G401.6 (cell line): Measurements from ENCODE around the gene NRF1.
"Not testable (repeated sequence)": the region's sequence is repeated elsewhere in the genome, so short reads cannot be mapped to it uniquely, and the experiment has no call there.

ENCODE experiments used
- FAIRE-seq: peaks from 2 replicates; lab custom pipeline; 2012; peaks lifted over from hg19 to GRCh38; lab: Jason Lieb, UNC

NRF1 gene

GRCh38 chr7:129782818-129783583, 171.5 kb downstream of the NRF1 start:
- no peak for FAIRE-seq

GRCh38 chr7:129783584-129783919, 172.0 kb downstream of the NRF1 start:
- FAIRE-seq = no peak

- FAIRE-seq = no peak
Measured at GRCh38 chr7:129784437-129784782, 172.9 kb downstream of the NRF1 start.

GRCh38 chr7:129784783-129785684, 173.5 kb downstream of the NRF1 start:
- no peak for FAIRE-seq

GRCh38 chr7:129785685-129786514, 174.4 kb downstream of the NRF1 start:
- FAIRE-seq = no peak

GRCh38 chr7:129786825-129787563, 175.5 kb downstream of the NRF1 start:
- FAIRE-seq = no peak

GRCh38 chr7:129789000-129789399, 177.5 kb downstream of the NRF1 start:
- FAIRE-seq = no peak

GRCh38 chr7:129789652-129790051, 178.1 kb downstream of the NRF1 start:
- FAIRE-seq = no peak

GRCh38 chr7:129790136-129790535, 178.6 kb downstream of the NRF1 start:
- FAIRE-seq = no peak

GRCh38 chr7:129792721-129793120, 181.2 kb downstream of the NRF1 start:
- no peak for FAIRE-seq

GRCh38 chr7:129793506-129794310, 182.2 kb downstream of the NRF1 start:
- FAIRE-seq = no peak

GRCh38 chr7:129794461-129794860, 182.9 kb downstream of the NRF1 start:
- not testable (repeated sequence) for FAIRE-seq

GRCh38 chr7:129796186-129796775, 184.8 kb downstream of the NRF1 start:
- no peak for FAIRE-seq

GRCh38 chr7:129797214-129797789, 185.8 kb downstream of the NRF1 start:
- FAIRE-seq = no peak

GRCh38 chr7:129798616-129799349, 187.3 kb downstream of the NRF1 start:
- FAIRE-seq = no peak

GRCh38 chr7:129799350-129799955, 187.9 kb downstream of the NRF1 start:
- no peak for FAIRE-seq

GRCh38 chr7:129800901-129801300, 189.4 kb downstream of the NRF1 start:
- FAIRE-seq = no peak

GRCh38 chr7:129801882-129802281, 190.4 kb downstream of the NRF1 start:
- FAIRE-seq = no peak

- no peak for FAIRE-seq
Measured at GRCh38 chr7:129803546-129804081, 192.1 kb downstream of the NRF1 start.
